Activated T-cell treated with anti-CD3 and anti-CD28 coated beads for 24 hours (primary cell): ENCODE measurements around the gene PEX26.
A peak's percentile ranks its signal among the peaks of the same experiment; 100 is the strongest.
"Not testable (repeated sequence)": the region's sequence is repeated elsewhere in the genome, so short reads cannot be mapped to it uniquely, and the experiment has no call there.

Source experiments
- DNase-seq: peaks from one replicate; pipeline ENCODE4 v3.0.0-alpha.2; 2020; ENCODE audit warnings: low read depth

PEX26 gene

GRCh38 chr22:18119409-18120110 lies 41.8 kb downstream of the PEX26 start:
- no peak for DNase-seq

- DNase-seq: no peak
Observed at GRCh38 chr22:18120857-18121256, 43.1 kb downstream of the PEX26 start.

DNA sequence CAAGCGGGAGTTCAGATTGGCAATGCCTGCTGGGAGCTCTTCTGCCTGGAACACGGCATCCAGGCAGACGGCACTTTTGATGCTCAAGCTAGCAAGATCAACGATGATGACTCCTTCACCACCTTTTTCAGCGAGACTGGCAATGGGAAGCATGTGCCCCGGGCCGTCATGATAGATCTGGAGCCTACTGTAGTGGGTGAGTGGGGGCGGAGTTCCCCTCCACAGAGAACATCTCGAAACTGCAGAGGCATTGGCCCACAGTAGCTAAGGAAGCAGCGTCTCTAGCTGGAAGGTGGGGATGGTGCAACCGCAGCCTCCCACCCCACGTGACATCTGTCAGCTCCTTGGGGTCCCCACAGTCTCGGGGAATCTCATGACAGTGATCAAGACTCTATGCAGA lies 43.7 kb downstream of the PEX26 start:
- DNase-seq: no peak

- no peak for DNase-seq
Observed at GRCh38 chr22:18121954-18122554, 44.3 kb downstream of the PEX26 start.

- DNase-seq: not testable (repeated sequence)
Observed at GRCh38 chr22:18123476-18124025, 45.8 kb downstream of the PEX26 start.

GRCh38 chr22:18126606-18127005 lies 48.8 kb downstream of the PEX26 start:
- DNase-seq: no peak

DNA sequence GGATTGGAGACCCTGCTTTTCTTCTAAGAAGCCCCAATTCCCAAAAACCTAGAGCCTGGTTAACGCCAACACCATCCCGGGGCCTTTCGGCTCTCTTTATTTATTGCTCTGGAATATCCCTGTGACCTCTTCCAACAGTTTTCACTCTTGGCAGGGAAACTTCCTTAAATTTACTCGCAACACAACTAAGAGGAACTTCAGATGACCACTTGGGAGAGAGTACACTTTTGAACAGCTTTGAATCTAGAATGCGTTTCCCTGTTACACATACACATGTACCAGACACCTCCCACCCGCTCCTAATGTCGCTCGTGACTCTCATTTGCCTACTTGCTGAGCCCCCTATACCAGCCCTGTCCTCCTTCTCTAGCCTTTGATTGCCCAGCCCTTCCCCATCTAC lies 52.2 kb downstream of the PEX26 start:
- no peak for DNase-seq

DNA sequence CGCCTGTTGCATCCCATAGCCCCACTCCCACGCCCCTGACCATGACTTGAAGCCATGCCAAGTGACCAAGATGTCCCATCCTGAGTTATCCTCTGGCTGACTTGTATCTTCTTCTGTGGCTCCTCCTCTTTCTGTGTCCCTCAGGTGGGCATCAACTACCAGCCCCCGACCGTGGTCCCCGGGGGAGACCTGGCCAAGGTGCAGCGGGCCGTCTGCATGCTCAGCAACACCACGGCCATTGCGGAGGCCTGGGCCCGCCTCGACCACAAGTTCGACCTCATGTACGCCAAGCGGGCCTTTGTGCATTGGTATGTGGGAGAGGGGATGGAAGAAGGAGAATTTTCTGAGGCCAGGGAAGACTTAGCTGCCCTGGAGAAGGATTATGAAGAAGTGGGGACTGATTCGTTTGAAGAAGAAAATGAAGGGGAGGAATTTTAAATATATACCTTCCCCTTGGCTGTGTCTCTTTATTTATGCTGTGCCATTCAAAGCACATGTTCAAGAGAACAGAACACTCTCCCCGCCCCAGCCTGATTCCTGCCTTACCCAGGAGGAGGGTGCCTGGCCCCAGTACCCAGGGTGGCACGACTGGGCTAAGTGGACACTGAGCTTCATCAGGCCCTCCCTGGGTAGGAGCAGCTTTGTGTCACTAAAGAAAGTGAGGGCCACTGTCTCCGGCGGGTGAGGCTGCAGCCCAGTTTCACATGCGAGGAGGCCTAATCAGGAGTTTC lies 53.1 kb downstream of the PEX26 start:
- DNase-seq: no peak

DNA sequence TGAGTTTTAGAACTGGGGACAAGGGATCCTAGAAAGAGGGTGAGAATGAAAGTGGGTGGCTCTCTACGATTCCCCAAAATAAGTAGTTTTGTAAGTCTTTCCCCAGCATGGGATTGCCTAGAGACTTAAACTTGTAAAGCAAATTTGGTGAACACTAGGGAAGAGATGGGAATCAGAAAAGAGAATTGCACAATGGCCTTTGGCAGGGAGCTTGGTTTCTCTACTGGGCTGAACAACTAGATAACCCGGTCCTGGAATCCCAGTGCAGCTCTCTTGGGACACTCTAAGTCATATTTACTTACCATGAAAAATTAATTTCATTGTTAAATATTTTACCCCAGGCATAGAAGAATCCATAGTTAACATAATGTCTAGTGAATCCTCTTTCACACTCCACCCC lies 55.7 kb downstream of the PEX26 start:
- no peak for DNase-seq

DNA sequence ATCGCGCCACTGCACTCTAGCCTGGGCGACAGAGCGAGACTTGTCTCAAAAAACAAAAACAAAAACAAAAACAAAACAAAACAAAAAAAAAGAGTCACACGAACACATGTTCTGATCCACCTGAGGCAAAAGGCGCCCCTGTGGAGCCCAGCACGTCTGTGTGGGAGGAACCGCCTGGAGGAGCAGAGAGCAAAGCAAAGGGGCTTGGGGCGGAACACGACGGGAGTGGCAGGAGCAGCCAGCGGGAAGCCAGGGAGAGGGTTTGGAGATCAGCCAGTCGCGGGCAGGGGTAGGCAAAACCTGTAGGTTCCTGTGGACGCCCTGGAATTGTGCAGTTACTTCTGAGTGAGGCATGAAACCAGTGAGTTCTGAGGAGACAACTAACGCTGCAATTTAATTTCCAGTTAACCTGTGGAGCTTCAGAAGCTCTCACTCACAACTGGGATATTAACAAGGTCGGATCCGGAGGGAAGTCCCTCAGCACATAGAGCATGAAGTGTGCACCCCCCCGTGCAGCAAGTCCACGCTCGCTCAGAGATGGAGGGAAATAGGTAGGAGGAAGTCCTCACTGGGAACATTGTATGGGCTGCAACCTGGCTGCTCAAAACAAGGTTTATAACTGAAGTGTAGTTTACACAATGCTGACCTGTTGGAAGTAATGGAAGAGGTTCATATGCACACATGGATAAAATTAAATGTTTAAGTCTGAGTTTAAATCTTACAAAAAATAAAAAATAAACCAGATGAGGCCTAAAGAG lies 59.0 kb downstream of the PEX26 start:
- no peak for DNase-seq

DNA sequence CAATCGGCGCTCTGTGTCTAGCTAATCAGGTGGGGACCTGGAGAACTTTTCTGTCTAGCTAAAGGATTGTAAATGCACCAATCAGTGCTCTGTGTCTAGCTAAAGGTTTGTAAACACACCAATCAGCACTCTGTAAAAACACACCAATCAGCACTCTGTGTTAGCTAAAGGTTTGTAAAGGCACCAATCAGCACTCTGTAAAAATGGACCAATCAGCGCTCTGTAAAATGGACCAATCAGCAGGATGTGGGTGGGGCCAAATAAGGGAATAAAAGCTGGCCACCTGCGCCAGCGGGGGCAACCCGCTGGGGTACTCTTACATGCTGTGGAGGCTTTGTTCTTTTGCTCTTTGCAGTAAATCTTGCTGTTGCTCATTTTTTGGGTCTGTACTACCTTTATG lies 63.2 kb downstream of the PEX26 start:
- not testable (repeated sequence) for DNase-seq

DNA sequence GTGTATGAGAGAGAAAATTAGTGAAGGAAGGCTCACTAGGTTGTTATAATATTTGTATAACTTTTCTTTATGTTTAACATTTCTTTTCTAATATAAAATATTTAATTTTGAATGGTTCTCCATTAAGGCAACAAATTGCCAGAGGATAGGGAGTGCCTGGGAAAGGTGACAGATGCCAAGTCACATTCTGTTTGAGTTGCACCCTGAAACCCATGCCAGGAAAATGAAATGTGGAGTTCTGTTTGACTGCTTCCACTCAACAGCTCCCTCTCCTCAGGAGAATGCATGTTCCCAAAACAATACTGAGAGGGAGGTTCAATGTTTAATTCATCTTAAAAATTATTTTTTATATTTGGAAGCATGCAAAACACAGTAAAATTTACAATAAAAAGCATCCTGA lies 66.3 kb downstream of the PEX26 start:
- DNase-seq: no peak

- DNase-seq: no peak
Observed at GRCh38 chr22:18145676-18146388, 68.0 kb downstream of the PEX26 start.

DNA sequence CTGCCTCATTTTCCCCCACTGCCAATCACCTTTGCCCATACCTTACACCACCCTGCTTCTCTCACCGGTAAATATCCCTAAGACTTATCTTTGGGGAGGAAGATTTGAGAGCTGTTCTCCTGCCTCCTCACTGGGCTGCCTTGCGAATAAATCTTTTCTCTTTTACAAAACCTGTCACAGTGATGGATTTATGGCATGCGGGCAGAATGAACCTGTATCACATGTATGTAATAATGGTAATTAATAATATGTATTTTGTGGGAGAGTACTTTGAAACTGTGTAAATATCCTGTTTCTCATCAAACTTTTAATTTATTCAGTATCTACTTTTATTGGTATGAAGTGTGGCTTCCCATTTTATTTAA lies 68.6 kb downstream of the PEX26 start:
- no peak for DNase-seq

DNA sequence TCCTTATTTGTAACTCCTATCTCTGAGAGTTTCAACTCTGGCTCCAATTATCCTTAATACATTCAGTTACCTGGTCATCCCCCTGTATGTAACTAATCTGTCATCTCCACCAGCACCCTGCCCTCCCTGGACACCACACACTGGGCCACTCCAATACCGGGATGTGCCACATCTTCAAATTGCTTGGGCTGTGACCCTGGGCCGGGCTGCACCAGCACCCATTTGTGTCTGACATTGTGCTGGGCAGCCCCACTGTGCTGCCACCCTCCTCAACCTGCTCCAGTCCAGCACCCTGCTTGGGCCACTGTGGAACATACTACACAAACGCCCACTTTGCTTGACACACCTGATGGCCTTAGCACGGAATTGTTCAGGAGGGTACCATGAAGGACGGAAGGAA lies 70.0 kb downstream of the PEX26 start:
- DNase-seq: no peak

- DNase-seq: no peak
Observed at GRCh38 chr22:18148293-18148965, 70.6 kb downstream of the PEX26 start.

DNA sequence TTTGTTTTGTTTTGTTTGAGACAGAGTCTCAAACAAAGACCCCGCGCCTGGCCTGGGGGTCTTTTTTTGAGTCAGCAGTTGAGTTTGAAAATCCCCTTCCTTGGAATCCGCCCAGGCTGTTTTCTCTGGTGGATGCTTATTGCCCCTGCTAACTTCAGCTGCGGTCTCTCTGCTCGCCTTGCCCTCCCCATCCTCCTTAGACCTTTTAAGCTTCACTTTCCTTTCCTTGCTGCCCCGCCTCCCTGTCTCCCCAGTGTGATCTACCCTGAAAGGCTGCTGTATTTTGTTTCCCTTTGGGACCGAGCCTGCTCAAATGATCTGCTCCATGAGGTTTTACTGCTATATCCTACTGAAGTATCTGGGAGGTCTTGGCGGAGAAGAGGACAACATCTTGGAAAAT lies 74.7 kb downstream of the PEX26 start:
- peak; percentile 9 for DNase-seq

- no peak for DNase-seq
Observed at GRCh38 chr22:18154821-18155390, 77.1 kb downstream of the PEX26 start.
